Stimulated activated CD8-positive, alpha-beta memory T cell treated with anti-CD3 and anti-CD28 coated beads, Interleukin-15, amount 100 ng/mL, for 24 hours (primary cell): ENCODE data around the gene HOXB8.

ENCODE experiments used
- DNase-seq: peaks from one replicate; pipeline ENCODE4 v3.0.0-alpha.2; 2020; ENCODE audit warnings: low read depth

The HOXB8 gene

DNA sequence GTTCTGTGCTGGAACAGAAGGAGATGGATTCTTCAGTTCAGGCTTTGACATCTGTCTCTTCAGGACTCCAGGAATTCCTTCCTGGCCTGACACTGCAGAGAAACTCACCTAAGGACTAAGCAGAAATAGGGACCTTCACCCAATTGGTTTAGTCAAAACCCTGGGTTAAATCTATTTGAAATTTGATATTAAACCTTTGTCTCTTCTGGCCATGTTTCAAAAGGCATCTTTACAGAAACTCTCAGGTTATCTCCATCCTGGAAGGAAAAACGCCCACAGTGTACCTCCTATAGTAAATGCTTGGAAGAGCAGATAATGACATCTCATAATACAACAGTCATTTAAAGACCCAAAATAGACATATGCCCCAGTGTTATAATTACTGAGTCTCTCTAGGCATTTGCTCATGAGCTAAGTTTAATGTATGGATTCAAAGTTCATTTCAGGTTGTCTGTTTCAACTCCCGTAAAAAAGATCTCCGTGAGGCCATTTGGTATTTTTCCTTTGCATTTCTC is 31.3 kb downstream of the HOXB8 start:
- DNase-seq = no peak

DNA sequence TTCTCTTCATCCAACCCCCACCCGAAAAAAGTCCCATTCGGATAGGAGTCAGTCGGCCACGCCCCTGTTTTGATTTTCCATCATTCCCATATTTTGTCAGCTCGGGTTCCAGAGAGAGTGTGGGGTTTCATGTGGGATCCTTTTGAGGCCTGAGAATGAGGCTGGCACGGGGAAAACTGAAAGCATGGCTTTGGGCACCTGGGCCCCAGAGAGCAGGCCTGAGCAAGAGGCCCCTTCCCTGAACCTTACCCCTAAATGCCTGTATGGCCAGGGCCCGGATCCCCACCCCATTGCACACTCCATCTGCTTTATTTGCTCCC is 32.4 kb downstream of the HOXB8 start:
- DNase-seq = no peak

DNA sequence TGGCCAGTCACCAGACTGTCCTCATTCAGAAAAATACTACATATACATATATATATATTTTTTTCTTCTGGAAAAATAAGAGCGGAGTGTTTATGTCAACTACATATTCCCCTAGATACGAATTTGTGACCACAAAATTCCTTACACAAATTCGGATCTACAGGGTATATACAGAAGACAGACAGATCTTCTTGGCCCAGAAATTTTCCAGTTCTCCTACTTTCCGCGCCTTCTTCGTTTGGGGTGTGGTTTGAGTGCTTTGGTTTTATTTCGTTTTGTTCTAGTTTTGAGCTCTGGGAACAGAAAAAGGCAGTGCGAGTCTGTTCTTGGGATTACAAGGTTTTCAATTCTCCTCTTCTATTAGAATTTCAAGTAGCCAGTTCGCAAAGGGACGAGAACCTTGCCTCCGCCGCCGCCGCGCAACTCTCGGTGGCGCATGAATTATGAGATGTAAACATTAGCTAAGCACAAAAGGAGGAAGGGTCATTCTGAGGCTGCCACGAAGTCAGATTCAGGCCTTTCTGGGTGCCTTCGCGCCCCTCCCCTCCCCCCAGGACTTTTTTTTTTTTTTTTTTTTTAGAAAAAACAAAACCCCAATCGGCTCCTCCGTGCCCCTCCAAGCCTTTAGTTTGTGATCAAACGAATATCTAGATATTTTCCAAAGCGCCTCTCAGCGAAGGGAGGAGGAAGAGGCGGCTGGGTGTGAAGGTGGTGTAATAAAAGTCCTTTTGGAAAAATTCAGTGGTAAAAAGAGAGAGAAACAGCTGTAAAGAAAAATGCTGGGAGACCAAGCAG is 35.1 kb downstream of the HOXB8 start:
- DNase-seq = no peak

DNA sequence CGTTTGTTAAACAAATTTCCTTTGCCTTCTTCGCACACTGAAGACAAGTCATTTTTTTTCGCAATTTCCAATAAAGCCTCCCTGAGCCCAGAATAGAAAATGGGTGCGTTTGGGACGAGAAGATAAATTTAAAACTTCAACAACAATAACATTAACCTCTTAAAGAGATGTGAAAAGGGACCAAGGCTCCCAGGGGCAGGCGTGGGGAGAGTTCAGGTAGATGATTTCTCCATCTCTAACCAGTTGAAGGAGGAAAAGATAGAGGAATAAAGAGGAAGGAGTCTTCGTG is 35.7 kb downstream of the HOXB8 start:
- no peak for DNase-seq

DNA sequence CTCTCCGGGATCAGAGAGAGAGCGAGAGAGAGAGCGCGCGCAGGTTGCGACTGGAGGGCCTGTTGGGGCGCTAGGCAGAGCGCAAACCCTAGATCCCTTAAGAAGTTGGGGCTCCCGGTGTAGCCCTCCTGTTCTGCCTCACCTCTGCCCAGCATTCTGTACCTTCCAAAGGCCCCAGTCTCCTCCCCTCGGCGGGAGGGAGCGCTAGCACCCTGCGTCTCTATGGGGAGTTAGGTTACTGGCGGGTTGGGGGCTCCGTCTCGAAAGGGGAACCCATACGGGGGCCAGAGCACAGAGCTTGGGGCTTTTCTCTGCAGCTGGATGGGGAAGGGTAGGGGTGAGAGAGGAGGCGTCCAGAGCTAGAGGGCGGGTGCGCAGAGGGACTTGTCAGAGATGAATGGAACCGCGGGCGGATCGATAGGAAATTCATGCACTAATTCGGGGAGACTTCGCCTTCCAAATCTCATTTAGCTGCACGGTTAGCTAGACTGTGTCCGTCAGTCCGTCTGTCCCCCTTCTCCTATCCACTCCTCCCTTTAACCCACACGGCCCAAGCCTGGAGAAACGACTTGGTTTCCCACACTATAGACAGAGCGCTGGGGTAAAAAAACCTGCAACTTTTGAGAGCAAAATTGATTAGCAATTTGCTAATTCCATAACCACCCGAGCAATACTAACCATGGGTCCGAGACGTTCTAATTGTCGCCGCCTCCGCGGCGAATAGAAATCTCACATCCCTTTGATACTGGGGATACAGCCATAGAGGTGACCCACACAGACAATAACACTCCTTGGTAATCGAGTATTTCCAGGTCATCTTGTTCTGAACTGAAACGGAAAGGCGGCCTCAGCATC is 36.2 kb downstream of the HOXB8 start:
- DNase-seq = no peak

DNA sequence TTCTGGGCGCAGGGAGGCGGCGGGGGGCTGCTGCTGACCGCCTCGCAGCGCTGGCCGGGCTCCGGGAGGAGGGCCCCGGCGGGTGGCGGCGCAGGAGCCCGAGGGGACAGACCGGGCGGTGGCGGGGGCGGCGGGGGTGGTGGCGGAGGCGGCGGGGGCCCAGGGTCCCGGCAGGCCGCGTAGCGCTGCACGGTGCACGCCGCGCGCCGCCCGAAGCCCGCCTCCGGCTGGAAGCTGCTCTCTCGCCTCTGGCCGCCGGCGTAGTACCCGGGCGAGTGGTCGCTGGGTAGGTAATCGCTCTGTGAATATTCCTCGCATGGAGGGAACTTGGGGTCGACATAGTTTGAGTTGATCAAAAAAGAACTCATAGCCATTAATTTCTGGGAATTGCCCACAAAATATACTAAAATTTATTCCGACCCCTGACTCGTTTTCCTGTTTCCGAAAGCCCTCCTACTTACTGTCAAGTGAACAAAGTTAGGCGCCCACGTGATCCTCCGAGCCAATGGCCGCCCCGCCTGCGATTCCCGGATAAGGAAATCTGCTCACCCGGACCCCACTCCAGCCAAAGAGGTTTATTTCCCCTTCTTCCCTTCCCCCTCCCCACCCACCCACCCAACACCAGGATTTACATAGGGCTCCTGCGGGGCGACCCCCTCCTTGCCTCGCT is 37.0 kb downstream of the HOXB8 start, which contains the start of gene HOXB4:
TSS of gene HOXB4 (minus strand) at position 405 of the 670 bp plus-strand sequence. CDS start at position 374, 31 bp downstream.
- no peak for DNase-seq

DNA sequence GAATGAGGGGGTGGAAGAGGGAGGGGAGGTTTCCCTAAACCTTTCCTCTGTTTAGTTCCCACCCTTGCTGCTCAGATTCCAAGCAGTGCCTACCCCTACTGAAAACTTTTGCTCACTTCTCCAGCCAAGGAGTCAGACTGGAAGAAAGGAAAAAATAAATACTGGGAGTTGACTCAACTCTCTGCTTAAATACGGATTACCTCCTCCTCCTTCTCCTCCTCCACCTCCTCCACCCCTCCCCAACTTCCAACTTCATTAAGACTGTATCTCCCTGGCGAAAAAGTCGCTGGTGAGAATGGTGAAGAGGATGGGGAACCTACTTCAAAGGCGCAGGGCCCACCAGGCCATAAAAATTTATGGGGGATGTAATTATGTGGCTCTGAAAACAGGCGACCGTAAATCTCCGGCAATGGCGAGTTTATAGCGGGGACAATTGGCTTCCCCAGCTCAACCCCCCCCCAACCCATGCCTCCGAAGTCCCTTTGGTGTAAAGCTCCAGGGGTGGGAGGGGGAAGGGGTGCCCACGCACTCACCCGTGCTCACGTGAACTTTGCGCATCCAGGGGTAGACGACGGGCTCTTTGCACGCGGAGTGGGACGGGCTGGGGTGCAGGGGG is 37.7 kb downstream of the HOXB8 start:
- DNase-seq = no peak

DNA sequence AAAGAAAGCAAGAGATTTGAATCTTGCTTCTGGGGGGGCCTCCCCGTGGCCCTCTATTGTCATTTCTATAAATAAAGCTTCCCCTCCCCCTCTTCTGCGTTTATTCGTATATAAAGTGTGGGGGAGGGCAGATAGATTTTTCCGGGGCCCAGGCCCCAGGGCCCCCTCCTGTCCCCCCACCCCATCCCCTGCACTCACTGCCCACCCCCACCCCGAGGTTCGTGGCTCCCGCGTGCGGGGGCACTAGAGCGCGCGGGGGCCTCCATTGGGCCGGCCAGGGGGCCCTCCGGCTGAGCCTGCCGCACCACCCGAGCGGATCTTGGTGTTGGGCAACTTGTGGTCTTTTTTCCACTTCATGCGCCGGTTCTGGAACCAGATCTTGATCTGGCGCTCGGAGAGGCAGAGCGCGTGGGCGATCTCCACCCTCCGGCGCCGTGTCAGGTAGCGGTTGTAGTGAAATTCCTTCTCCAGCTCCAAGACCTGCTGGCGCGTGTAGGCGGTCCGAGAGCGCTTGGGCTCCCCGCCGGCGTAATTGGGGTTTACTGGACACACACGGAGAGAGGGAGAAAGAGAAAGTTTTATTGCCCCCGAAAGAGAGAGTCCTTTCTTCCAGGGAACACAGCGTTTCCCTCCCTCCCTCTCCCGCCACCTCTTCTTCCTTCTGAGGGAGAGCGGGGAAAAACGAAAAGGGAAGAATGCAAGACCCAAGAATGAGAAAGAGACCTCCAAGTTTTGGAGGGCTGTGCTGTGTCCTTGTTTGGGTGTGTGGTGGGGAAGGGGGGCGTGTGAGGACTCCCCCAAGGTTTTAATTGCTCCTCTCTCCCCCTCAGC is 38.4 kb downstream of the HOXB8 start:
- DNase-seq = no peak

DNA sequence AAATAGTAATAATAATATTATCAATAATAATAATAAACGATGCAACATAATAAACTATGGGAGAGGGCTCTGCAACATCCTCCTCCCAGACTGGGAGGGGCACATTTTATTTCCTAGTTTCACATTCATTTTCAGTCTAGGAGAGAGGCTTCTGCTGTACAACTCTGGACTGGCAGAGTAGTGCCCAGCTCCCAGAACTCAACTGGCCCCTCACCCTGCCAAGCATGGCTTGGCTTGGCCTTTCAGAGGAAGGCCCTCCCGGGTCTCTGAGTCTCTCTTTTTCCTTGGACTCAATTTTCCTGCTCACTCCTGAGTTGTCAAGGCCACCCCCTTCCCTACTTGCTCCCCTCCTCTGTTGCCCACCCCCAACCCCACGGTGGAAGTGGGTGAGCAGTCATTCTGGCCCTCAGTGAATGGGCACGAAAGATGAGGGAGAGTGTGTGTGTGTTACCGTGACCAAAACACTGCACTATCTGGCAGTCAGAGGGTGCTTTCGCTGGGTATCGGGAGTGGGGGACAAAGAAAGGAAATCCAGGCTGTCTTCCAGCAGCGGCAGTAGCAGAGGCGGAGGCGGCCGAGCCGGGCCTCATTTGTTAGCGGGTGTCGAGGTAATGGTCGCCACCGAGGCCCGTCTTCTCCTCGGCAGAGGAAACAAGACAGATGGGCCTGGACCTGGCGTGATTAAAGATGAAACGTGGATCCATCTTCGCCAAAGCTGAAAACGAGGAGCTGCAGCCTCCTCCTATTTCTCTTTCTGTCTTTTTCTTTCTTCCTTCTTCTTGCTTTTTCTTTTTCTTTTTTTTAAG is 39.2 kb downstream of the HOXB8 start:
- DNase-seq = no peak

DNA sequence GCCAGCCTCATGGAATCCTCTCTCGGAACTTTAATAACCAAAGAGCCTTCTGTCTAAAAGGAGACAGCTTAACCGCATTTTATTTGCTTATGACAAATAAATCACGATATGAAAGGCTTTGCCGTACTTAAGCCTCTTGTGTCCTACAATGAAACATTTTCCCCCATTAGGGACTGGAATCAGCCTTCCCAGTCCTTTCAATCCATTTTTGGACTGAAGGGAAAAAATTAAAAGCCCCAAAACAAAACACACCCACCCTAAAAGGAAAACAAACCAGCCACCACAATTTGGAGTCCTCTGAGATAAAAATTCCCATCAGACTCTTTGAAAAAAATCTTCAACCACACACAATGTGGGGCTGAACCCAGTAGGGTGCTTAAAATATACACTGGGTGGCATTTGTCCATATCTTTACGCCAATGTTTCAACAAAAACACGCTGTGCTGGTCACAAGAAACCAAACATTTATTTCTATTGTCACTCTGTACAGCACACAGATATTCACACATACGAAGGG is 40.0 kb downstream of the HOXB8 start:
- DNase-seq = no peak

DNA sequence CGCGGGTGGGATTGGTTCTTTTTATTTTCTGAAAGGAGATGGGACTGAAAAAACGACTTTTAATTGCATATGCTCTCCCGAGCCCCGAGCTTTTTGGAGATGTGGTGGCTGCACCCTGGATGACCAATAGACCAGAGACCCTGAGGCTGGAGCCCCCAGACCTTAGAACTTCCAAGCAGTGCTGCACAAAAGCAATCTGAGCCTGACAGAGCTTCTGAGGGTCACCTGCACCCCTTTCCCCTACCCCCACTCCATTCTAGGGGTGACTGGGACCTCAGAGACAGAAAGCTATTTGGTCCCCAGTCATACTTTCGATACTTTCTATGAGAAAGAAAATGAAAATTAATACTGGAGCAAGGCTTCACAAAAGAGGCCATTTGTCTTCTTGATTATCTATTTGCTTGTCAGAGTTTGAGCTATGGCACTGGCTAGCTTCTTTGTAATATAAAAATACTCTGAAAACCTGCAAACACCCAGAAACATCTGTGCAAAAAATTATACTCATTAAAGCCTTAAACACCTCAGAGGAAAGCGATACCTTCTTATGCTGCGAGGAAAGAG is 40.5 kb downstream of the HOXB8 start:
- DNase-seq = no peak

DNA sequence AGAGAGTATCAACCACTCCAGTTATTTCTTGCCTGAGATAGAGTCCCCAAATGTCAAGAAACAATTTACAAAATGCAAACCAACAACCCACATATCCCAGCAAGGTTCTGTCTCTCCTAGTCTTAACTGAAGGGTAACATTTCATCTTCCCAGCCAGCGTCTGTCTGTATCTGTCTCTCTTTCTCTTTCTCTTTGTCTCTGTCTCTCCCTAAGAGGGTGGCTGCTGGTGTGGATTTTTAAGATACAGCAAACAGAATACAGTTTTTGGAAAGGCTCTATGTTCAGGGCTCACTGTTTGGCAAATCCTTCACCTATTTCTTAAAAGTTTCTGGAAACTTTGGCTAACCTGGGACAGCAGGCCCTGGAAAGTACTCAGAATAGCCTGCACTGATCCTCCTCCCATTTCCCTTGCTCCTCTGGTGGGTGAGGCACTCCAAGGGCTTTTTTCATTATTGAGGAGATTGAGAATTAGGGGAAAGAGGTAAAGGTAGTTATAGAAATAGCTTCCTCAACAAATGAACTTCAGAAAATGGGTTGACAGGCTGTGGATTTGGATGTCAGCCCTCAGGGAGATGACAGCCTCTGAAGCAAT is 43.2 kb downstream of the HOXB8 start:
- DNase-seq = no peak

DNA sequence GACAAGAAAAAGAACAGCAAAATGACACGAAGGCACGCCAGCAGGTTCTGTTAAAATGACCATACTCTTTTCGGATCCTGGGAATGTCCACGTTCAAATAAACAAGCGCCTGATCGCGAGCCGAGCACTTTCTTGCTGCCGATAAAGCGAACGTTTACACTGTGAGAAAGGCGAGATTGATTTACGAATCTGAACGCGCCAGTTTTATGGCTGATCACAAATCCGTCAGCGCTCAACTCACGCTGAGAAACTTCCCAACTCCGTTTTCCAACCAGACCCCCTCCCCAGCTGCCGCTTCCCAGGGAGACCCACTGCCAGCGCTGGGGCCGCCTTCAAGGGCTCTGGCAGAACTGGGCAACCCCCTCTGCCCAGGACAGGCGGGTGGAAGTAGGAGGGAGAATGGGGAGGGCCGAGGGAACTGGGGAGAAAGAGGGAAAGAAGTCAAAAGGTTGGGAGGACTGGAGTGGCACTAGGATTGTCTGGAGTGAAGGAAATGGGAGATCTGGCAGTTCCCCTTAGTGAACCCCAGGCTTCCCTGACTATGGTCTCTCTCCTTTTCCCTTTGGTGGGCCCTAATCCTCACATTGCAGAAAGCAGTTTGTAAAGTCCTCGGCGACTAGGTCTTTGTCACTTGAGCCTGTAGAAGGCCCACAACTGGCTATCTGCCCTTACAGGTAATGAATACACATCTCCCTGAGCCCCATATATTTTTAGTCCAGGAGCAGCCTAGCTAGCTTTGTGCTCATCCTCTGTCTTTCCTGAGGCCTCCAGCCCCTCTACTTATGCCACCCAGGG is 43.9 kb downstream of the HOXB8 start:
- no peak for DNase-seq

DNA sequence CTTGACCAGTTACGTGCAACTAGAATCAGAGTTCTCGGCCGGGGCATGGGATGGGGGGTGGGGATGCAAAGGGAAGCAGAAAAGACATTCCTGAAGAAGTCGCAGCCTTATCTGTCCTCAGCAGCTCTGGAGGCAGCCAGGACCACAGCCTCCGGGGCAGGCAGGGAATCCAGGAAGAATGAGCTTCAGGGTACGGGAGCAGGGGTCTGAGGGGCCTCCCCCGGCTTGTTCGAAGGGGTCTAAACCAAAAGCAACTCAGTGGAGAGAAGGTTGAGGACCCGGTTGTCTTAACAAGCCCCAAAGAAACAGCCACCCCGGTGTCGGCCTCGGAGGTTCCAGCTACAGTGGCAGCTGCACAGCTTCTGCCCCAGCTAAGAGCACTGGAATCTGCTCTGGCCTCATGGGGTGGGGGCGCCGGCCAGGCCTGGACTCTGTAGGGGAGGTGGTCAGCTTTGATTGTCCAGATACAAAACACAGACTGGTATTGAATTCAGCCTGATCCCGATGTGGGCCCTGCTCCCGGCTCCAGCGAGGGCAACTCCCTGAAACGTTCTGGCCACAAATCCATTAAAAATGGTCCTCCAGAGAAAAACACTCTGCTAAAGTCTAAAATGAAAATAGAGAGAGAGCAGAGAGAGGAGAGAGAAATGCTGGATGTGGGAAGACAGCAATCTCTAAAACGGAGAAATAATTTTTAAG is 44.6 kb downstream of the HOXB8 start:
- no peak for DNase-seq

DNA sequence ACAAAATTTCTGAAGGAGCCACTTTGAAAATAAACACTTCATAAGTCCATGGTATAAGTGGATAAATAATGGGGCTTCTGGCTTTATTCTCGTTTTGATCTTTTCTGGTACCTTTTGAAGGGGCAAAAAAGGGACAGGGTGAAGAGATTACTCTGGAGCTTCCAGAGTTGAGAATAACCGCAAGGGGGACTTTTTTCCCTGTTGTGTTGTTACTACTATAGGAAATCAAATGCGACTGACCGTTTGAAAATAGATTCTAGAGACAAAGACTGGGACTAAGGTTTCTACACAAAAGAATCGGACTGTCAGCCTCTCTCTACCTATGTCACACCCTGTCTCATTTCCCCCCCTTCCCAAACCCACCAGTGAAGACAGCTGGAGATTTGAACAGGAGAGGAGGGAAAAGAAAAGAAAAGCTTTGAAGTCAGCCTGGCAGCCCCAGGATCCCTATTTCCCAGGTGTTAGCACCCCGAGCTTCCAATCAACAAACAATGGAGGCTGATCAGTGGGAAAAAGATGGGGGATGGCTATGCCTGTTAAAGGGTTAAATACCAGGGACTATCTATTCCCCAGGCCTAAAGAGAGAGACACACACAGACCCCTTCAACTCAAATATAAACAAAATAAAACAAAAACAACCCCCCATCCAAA is 45.3 kb downstream of the HOXB8 start:
- no peak for DNase-seq

DNA sequence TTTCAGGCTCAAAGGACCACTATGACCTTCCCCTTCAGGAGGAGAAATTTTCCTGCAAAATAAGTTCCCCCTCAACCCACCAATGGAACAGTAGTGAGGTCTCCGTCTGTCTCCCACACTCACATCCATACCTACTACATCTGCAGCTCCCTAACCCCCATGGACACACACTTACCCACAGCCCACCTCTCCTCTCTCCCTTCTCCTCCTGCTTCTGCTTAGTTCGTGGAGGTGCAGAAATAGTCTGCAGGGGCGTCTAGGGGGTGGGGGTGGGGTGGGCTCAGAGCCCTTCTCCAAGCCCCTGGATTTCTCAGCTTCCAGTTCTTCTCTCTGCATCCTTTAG is 45.9 kb downstream of the HOXB8 start:
- no peak for DNase-seq

DNA sequence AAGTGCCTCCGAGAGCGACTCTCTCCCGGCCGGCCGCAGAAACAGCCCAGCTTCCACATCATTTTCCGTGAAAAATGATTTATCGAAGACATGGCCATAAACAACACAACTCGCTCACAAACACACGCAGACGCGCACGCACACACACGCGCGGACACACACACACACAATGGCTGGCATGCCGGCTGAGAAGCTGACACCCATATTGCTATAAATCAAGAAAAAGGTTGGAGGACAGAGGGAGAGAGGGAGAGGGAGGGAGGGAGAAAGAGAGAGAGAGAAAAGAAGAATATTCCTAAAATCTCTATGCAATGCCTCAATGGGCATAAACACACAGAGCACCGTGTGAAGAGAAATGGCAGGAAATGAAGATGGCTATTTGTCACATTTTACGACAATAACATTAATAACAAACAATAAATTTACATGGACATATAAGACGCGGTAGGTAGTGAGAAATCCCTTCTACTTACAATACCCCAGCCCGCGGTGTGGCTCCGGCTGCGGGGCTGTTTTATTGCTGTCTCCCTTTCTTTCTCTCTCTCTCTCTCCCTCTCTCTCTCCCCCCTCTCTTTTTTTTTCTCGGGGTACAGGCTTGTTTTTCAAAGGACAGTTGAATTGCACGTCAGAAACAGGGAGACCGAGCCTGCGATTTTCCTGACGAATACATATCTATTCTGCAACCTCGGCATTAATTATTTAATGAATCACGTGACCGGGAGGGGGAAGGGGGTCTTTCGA is 46.4 kb downstream of the HOXB8 start:
- no peak for DNase-seq
